Tibial artery (tissue), 4 donors: ENCODE data around the gene TCEAL1.
"Not testable (repeated sequence)": the region's sequence is repeated elsewhere in the genome, so short reads cannot be mapped to it uniquely, and the experiment has no call there.

Experiments
- DNase-seq, 2 donors: peaks; one replicate each; pipeline ENCODE4 v3.0.0-alpha.2; 2019
- H3K27ac ChIP-seq, 2 donors: fragments of 200-600 bp; sonication (generic) in 1 of 2; 1 replicate in 1 of 2; 2 replicates in 1 of 2; pipeline ENCODE4 v1.5.1; 2018 to 2019; ENCODE audit warnings: mild to moderate bottlenecking in 1 of 2
- H3K27me3 ChIP-seq, 2 donors: fragments of 200-600 bp; sonication (generic) in 1 of 2; one replicate each; pipeline versions ENCODE4 v1.5.1 to v1.6.0; 2016 to 2019
- H3K36me3 ChIP-seq, 3 donors: fragments of 200-600 bp; sonication (generic) in 2 of 3; one replicate each; pipeline ENCODE4 v1.5.1; 2016 to 2019; ENCODE audit warnings: mild to moderate bottlenecking in 2 of 3
- H3K4me1 ChIP-seq, 4 donors: fragments of 200-600 bp; sonication (generic) in 2 of 4; 1 replicate in 3 of 4; 2 replicates in 1 of 4; pipeline ENCODE4 v1.5.1; 2016 to 2019
- H3K4me3 ChIP-seq, 2 donors: fragments of 200-600 bp; sonication (generic) in 1 of 2; 1 replicate in 1 of 2; 2 replicates in 1 of 2; pipeline ENCODE4 v1.5.1; 2018 to 2019; ENCODE audit warnings: mild to moderate bottlenecking in 2 of 2
- H3K9me3 ChIP-seq, 3 donors: fragments of 200-600 bp; sonication (generic) in 1 of 3; one replicate each; pipeline ENCODE4 v1.5.1; 2016 to 2019
- intact Hi-C: fragments of 100-400 bp; cut with DNase I; formaldehyde crosslinking; loops from one replicate; pipeline ENCODE4 v1.15.0; 2023; ENCODE audit warnings: low total_unique reads
- TF ChIP-seq, protein P1 (sequence below), 2 experiments: fragments of 200-600 bp in 1 of 2; fragments of 450-650 bp in 1 of 2; IDR thresholded peaks; one replicate each; pipeline ENCODE4 v1.5.1; 2017 to 2019; ENCODE audit warnings: antibody characterized with exemption in 2 of 2, mild to moderate bottlenecking in 1 of 2, moderate library complexity in 1 of 2

The TCEAL1 gene

DNA sequence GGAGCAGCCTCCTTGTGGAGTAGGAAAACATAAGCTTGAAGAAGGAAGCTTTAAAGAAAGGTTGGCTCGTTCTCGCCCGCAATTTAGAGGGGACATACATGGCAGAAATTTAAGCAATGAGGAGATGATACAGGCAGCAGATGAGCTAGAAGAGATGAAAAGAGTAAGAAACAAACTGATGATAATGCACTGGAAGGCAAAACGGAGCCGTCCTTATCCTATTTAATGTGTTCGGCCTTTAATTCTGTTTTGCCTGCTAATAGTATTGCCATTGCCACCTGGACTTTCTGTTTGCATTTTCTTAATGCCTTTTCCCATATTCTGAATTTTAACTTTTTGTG, 1.4 kb downstream of the TCEAL1 start:
- H3K9me3 ChIP-seq: no peaks in the 10 kb centered on the region
- no peaks in the 10 kb centered on the region for H3K36me3 ChIP-seq
- peaks cover 0 to 32% (median 0%) of the 10 kb centered on the region in 4 donors for H3K4me1 ChIP-seq
- peak overlapping the region; percentile 71 to 77 for H3K4me3 ChIP-seq
- TF ChIP-seq, protein P1, sequence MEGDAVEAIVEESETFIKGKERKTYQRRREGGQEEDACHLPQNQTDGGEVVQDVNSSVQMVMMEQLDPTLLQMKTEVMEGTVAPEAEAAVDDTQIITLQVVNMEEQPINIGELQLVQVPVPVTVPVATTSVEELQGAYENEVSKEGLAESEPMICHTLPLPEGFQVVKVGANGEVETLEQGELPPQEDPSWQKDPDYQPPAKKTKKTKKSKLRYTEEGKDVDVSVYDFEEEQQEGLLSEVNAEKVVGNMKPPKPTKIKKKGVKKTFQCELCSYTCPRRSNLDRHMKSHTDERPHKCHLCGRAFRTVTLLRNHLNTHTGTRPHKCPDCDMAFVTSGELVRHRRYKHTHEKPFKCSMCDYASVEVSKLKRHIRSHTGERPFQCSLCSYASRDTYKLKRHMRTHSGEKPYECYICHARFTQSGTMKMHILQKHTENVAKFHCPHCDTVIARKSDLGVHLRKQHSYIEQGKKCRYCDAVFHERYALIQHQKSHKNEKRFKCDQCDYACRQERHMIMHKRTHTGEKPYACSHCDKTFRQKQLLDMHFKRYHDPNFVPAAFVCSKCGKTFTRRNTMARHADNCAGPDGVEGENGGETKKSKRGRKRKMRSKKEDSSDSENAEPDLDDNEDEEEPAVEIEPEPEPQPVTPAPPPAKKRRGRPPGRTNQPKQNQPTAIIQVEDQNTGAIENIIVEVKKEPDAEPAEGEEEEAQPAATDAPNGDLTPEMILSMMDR (IDR thresholded peaks at IDR 0.05): no peak
- DNase-seq: no peak
- H3K27me3 ChIP-seq: no peaks in the 10 kb centered on the region
- H3K27ac ChIP-seq: peak overlapping the region; percentile 91 to 96
- intact Hi-C loops: no loop called here

DNA sequence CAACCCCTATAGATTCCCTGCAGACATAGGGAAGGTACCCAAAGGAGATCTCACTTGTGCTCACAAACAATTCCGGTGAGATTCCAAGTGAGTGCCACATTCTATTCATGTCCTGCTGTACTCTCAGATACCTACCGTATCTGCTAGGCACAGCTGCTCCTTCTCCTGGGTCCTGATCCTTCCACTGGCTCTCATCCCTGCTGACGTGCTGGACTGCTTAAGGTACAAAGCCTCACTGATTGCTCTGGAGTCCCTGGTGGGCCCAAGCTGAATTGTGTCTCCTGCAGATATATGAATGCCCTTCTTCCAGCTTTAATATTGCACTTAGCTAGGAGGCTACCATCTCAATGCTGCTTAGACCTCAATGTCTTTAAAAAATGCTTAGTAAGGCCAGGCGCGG, 2.4 kb downstream of the TCEAL1 start:
- peaks cover 0 to 23% (median 0%) of the 10 kb centered on the region in 4 donors for H3K4me1 ChIP-seq
- TF ChIP-seq, protein P1 (IDR thresholded peaks at IDR 0.05): no peak
- H3K27ac ChIP-seq: no peak overlapping the region
- H3K4me3 ChIP-seq: peak overlapping the region; percentile 71 to 77
- no peaks in the 10 kb centered on the region for H3K27me3 ChIP-seq
- intact Hi-C loops: no loop called here
- H3K36me3 ChIP-seq: no peaks in the 10 kb centered on the region
- no peak for DNase-seq
- H3K9me3 ChIP-seq: no peaks in the 10 kb centered on the region

DNA sequence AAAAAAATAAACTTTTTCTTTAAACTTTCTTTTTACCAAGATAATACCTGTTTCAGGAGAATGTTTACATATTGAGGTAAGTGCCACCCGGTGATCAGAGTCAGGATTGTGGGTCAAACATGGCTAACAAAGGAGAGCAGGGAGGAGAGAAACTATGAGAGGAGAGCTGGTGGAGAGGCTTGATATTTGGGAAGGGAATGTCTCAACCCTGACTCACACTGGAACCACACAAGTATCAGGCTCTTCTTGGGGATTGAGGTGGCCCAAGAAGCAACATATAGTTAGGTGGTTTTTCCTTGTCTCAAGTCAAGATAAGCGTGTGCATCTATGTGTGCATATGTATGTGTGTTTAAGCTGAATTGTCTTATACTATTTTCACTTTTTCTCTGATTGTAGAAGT, 6.7 kb downstream of the TCEAL1 start:
- Histone ChIP-seq H3K9me3 (no peaks in the 10 kb centered on the region), H3K27me3 (no peaks in the 10 kb centered on the region), H3K36me3 (no peaks in the 10 kb centered on the region), H3K4me3 (no peak overlapping the region), H3K4me1 (peaks cover 0 to 10% (median 0%) of the 10 kb centered on the region in 4 donors), H3K27ac (no peak overlapping the region)
- DNase-seq: no peak
- intact Hi-C loops: no loop called here
- TF ChIP-seq, protein P1 (IDR thresholded peaks at IDR 0.05): no peak

DNA sequence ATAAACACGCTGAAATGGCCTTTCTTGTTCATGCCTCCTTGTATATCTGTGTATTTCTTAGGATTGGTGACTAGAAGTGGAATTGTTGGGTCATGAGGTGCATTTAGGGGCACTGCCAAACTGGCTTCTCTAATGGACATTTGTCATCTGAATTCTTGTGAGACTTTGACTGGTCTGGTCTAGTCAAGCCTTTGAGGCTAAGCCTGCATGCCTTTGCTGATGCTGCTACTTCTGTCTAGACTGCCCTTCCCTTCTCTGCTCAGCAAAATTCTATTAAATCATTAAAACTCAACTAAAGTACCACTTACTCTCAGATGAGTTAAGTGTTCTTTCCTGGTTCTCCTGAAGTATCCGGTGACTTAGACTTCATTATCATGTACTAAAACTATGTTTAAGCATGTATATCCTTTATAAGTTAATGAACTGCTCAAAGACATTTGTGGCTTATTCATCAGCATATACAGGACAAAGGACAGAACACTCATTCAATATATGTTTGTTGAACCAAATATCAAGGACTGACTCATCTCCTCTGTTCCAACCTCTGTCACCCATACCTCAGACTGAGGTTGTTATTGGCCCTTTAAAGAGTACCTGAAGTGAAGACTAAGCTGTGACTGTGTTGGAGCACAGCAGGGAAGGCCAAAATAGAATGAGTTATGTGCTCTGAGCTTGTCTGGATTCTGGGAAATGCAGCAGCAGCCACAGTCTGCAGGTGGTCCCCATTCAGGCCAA, 9.0 kb downstream of the TCEAL1 start:
- intact Hi-C loops: no loop called here

DNA sequence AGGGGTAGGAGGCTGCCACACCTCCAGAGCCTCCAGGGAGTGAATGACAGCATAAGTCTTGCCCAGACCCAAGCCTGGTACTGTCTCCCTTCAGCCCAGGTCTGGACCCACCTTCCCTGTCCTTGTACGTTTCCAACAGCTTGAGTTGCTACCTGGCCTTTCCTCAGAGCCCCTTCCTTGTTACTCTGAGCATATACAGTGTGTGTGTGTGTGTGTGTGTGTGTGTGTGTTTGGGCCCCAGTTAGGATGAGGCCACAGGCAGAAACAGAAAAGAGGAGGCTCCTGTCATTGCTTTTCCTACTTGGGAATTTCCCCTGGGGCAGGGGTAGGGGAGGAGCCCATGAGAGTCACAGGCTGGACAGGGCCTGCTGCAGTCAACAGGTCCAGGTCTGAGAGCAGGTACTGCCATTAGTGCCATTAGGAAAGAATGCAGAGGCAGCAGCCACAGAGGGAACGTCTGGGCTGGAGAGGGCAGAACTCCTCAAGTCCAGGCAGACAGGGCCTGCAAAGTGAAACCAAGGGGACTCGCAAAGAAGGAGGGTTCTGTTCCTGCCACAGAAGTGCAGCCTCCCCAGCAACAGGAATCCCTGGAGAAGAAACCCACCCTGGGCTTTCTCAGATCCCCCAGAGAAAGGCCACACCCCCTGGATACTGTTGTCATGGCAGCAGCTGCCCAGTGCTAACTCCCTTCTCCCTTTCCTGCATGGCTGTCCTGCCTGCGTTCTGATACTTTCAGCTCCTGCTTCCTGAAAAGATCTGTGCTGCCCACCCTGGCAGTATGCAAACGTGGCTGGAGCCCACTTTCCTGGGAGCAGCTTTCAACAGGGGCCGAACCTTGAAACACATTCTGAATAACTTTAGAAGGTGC, 9.9 kb downstream of the TCEAL1 start:
- DNase-seq, H3K36me3 ChIP-seq, intact Hi-C loops, H3K27me3 ChIP-seq, H3K27ac ChIP-seq, H3K4me1 ChIP-seq, H3K4me3 ChIP-seq, H3K9me3 ChIP-seq: not testable (repeated sequence)

More for the DNA sequence above, 9.0 kb downstream of the TCEAL1 start:
- H3K9me3 ChIP-seq: no peaks in the 10 kb centered on the region
- no peak overlapping the region for H3K4me3 ChIP-seq
- H3K36me3 ChIP-seq: no peaks in the 10 kb centered on the region
- H3K27ac ChIP-seq: no peak overlapping the region
- H3K4me1 ChIP-seq: no peaks in the 10 kb centered on the region
- DNase-seq: no peak
- TF ChIP-seq, protein P1 (IDR thresholded peaks at IDR 0.05): no peak
- H3K27me3 ChIP-seq: no peaks in the 10 kb centered on the region
